GM12878 (cell line): Measurements from ENCODE around the gene SNRK. TPM values are rescaled to one million over a fixed set of nuclear protein-coding genes. Genes with fewer than 3 reads are reported as not detected.

Source experiments
- ATAC-seq: fragments of 200-7000 bp; cut with Tn5 transposase; 3 replicates; pipeline ENCODE4 v1.9.1; 2020; ENCODE audit warnings: mild to moderate bottlenecking, moderate library complexity
- BruUV-seq: library from RNA; stranded (reverse); fragments of 400-500 nt; replicated peaks from 2 replicates; lab custom pipeline; 2021; lab: Mats Ljungman, UMichigan
- CTCF ChIA-PET: fragments of 300-600 bp; sonication (Branson Sonifier 250); formaldehyde crosslinking; extraction: SDS; loops from one replicate; lab custom pipeline; 2021; ENCODE audit warnings: inconsistent platforms; lab: Yijun Ruan, JAX
- POLR2A ChIA-PET: fragments of 350-600 bp; formaldehyde crosslinking; extraction: SDS; loops from one replicate; lab custom pipeline; 2021; ENCODE audit warnings: inconsistent platforms; lab: Charles Lee
- RAD21 ChIA-PET: fragments of 300-600 bp; sonication (Branson Sonifier 250); formaldehyde crosslinking; loops from one replicate; lab custom pipeline; 2023; ENCODE audit warnings: antibody characterized with exemption; ENCODE audit not compliant: unreplicated experiment; lab: Charles Lee
- SMC1A ChIA-PET: fragments of 300-600 bp; sonication (Branson Sonifier 250); formaldehyde crosslinking; loops from one replicate; lab custom pipeline; 2023; ENCODE audit not compliant: unreplicated experiment, uncharacterized antibody; lab: Charles Lee
- DNase-seq: peaks from one replicate; pipeline ENCODE4 v3.0.0-alpha.2; 2011; ENCODE audit warnings: low read depth, low spot score
- FAIRE-seq: peaks from 3 replicates; lab custom pipeline; 2011; peaks lifted over from hg19 to GRCh38; lab: Jason Lieb, UNC
- H2AFZ ChIP-seq: 2 replicates; pipeline ENCODE4 v1.6.0; 2011; ENCODE audit warnings: low read depth, low read length, control low read depth; ENCODE audit not compliant: control insufficient read depth
- H3K27ac ChIP-seq: 2 replicates; pipeline ENCODE4 v1.5.1; 2011; ENCODE audit warnings: control low read depth; ENCODE audit not compliant: control insufficient read depth, insufficient read depth
- H3K27me3 ChIP-seq, 2 experiments: replicated peaks in 1 of 2; 2 replicates each; pipeline versions ENCODE4 v1.6.0 to v1.6.1; 2011; ENCODE audit warnings: low read length in 1 of 2; ENCODE audit not compliant: control insufficient read depth in 2 of 2, insufficient read depth in 2 of 2
- H3K36me3 ChIP-seq, 2 experiments: 2 replicates each; pipeline ENCODE4 v1.5.1; 2011; ENCODE audit warnings: low read length in 1 of 2; ENCODE audit not compliant: control insufficient read depth in 2 of 2, insufficient read depth in 2 of 2
- H3K4me1 ChIP-seq: 2 replicates; pipeline ENCODE4 v1.6.1; 2011; ENCODE audit warnings: mild to moderate bottlenecking, low read length, moderate library complexity, mixed read lengths; ENCODE audit not compliant: control insufficient read depth, insufficient read depth
- H3K4me2 ChIP-seq: 2 replicates; pipeline ENCODE4 v1.6.0; 2011; ENCODE audit warnings: control low read depth; ENCODE audit not compliant: control insufficient read depth, insufficient read depth
- H3K4me3 ChIP-seq: fragments of 200-600 bp; sonication (generic); 2 replicates; pipeline ENCODE4 v1.5.1; 2016
- H3K79me2 ChIP-seq: 2 replicates; pipeline ENCODE4 v1.6.0; 2011; ENCODE audit warnings: low read length; ENCODE audit not compliant: control insufficient read depth, insufficient read depth
- H3K9ac ChIP-seq: 2 replicates; pipeline ENCODE4 v1.8.0; 2011; ENCODE audit warnings: low read length, control low read depth, mixed read lengths; ENCODE audit not compliant: control insufficient read depth, insufficient read depth
- H3K9me3 ChIP-seq: replicated peaks from 3 replicates; pipeline ENCODE4 v1.5.1; 2011; ENCODE audit warnings: mild to moderate bottlenecking, low read length; ENCODE audit not compliant: control insufficient read depth, insufficient read depth
- H4K20me1 ChIP-seq: 2 replicates; pipeline ENCODE4 v1.6.0; 2011; ENCODE audit not compliant: control insufficient read depth, insufficient read depth
- BCL11A ChIP-seq: IDR thresholded peaks from 2 replicates; pipeline ENCODE4 v1.6.1; 2011; ENCODE audit warnings: low read depth, low read length
- EGR1 ChIP-seq, 2 experiments: IDR thresholded peaks; 1 replicate in 1 of 2; 2 replicates in 1 of 2; pipeline ENCODE4 v1.6.1; 2011 to 2012; ENCODE audit warnings: low read depth in 2 of 2, low read length in 2 of 2, borderline replicate concordance in 1 of 2, mild to moderate bottlenecking in 1 of 2, moderate library complexity in 1 of 2
- MTA2 ChIP-seq: fragments of 450-650 bp; IDR thresholded peaks from 2 replicates; pipeline ENCODE4 v1.6.1; 2016; ENCODE audit warnings: low read depth, mild to moderate bottlenecking, moderate library complexity
- SMAD1 ChIP-seq: fragments of 450-650 bp; IDR thresholded peaks from 2 replicates; pipeline ENCODE4 v1.6.1; 2018; ENCODE audit warnings: mild to moderate bottlenecking, low read depth; ENCODE audit not compliant: partially characterized antibody
- SREBF1 ChIP-seq: IDR thresholded peaks from 2 replicates; pipeline ENCODE4 v1.6.1; 2012; ENCODE audit warnings: mild to moderate bottlenecking, low read length
- TARDBP ChIP-seq: IDR thresholded peaks from 2 replicates; pipeline ENCODE4 v1.6.1; 2016; ENCODE audit warnings: borderline replicate concordance
- ZNF207 ChIP-seq: fragments of 450-650 bp; IDR thresholded peaks from 2 replicates; pipeline ENCODE4 v1.6.1; 2014; ENCODE audit warnings: antibody characterized with exemption, mild to moderate bottlenecking, borderline replicate concordance
- WGBS: methylation state at CpG from one replicate; pipeline ENCODE4 v1.1.6; 2016; ENCODE audit warnings: low lambda C conversion rate; ENCODE audit not compliant: insufficient replicate concordance, insufficient coverage; ENCODE audit errors: missing lambda C conversion rate; 5-methylcytosine and 5-hydroxymethylcytosine counted together
- in situ Hi-C: fragments of 300-500 bp; cut with MboI; formaldehyde crosslinking; loops from 9 replicates; pipeline ENCODE4 v1.14.3; 2018; ENCODE audit warnings: mixed read lengths
- intact Hi-C: fragments of 100-400 bp; cut with micrococcal nuclease; formaldehyde crosslinking; loops from one replicate; pipeline ENCODE4 v1.14.2; 2022; ENCODE audit not compliant: unreplicated experiment
- polyA plus RNA-seq, 11 experiments: library from polyadenylated mRNA; depleted of rRNA in 4 of 11; unstranded in 6 of 11; stranded (reverse) in 5 of 11; fragments of >200 nt; fragmentation: Nextera tagmentation in 4 of 11; fragmentation: Illumina TruSeq in 1 of 11; extraction: Ambion mirVana in 4 of 11; extraction: Trizol in 1 of 11; gene quantifications; 1 replicate in 1 of 11; 2 replicates in 10 of 11; pipeline versions ENCODE4 v1.2.1 to v1.2.3, GENCODE V29; 2011 to 2016; ENCODE audit warnings: inconsistent platforms in 2 of 11, missing spikeins in 2 of 11, low read depth in 1 of 11
- total RNA-seq, 4 experiments: library from RNA; depleted of rRNA in 3 of 4; stranded (reverse); fragments of >200 nt in 3 of 4; fragmentation: Illumina TruSeq in 1 of 4; extraction: Trizol in 1 of 4; gene quantifications; 2 replicates each; pipeline versions ENCODE4 v1.2.1 to v1.2.3, GENCODE V29; 2013 to 2021

Gene SNRK
- total and polyA plus RNA-seq, 10 of the 15 experiments (the other 5 are each of a cell fraction or from before 2014, with no cell fraction given), result 1.6 to 12.1 (median 7.6) TPM

GRCh38 chr3:43365601-43366305 lies 79.4 kb downstream of the SNRK start:
- no peak overlapping the region for H3K9ac ChIP-seq
- H3K9me3 ChIP-seq, result no peaks in the 10 kb centered on the region
- H3K36me3 ChIP-seq, result no peaks in the 10 kb centered on the region; a peak in 2 of 4 replicates
- FAIRE-seq (no peak), DNase-seq (no peak), ATAC-seq (no peak)
- H2AFZ ChIP-seq, result no peak overlapping the region
- ChIA-PET POLR2A (no interaction called here), CTCF (no interaction called here), SMC1A (no interaction called here), RAD21 (interaction anchor here (0.9 kb wide), 1 partner anchor 70 kb away, joined by 3 read pairs; no protein-coding TSS in a partner anchor)
- no peak overlapping the region for H3K4me2 ChIP-seq
- 0 out of 2 replicates have a peak, but pooled peaks cover 2% of the 10 kb centered on the region for H4K20me1 ChIP-seq
- TF ChIP-seq SMAD1 (no peak), ZNF207 (no peak), MTA2 (no peak), EGR1 (IDR thresholded peaks at IDR 0.05; ENCODE audit: borderline replicate concordance in 1 of 2, low read depth in 2 of 2, low read length in 2 of 2) (no peak), BCL11A (no peak), TARDBP (no peak)
- no peaks in the 10 kb centered on the region for H3K79me2 ChIP-seq
- no peak overlapping the region for H3K27ac ChIP-seq
- no TSS peak for BruUV-seq
- intact Hi-C loops (no loop called here), in situ Hi-C loops (no loop called here)
- H3K4me1 ChIP-seq, result no peaks in the 10 kb centered on the region
- WGBS, result 49% methylated on average over 10 of the region's 12 CpGs
- H3K27me3 ChIP-seq, result no peaks in the 10 kb centered on the region
- H3K4me3 ChIP-seq, result no peak overlapping the region

- no peaks in the 10 kb centered on the region for H3K79me2 ChIP-seq
- no peaks in the 10 kb centered on the region for H3K9me3 ChIP-seq
- POLR2A ChIA-PET, result no interaction called here
- SMC1A ChIA-PET, result no interaction called here
- H3K27me3 ChIP-seq, result peaks cover 0 to 2% of the 10 kb centered on the region in 2 experiments; a peak in 1 of 4 replicates
- no peak overlapping the region for H3K4me2 ChIP-seq
- no peaks in the 10 kb centered on the region for H3K4me1 ChIP-seq
- no peak overlapping the region for H2AFZ ChIP-seq
- WGBS, result 38% methylated on average over 9 of the region's 11 CpGs
- BruUV-seq, result no TSS peak
- H3K4me3 ChIP-seq, result no peak overlapping the region
- no peak for FAIRE-seq
- no peaks in the 10 kb centered on the region; a peak in 2 of 4 replicates for H3K36me3 ChIP-seq
- no peak overlapping the region for H3K9ac ChIP-seq
- ATAC-seq, result no peak
- DNase-seq, result no peak
- intact Hi-C loops, result no loop called here
- in situ Hi-C loops, result no loop called here
- no peaks in the 10 kb centered on the region for H4K20me1 ChIP-seq
- RAD21 ChIA-PET, result interaction anchor here (0.9 kb wide), 1 partner anchor 70 kb away, joined by 3 read pairs; no protein-coding TSS in a partner anchor
- TF ChIP-seq MTA2, result no peak
- no peak for TF ChIP-seq SREBF1
- no peak overlapping the region for H3K27ac ChIP-seq
- CTCF ChIA-PET, result interaction anchor here (0.7 kb wide), 1 partner anchor 12 kb away, joined by 3 read pairs; no protein-coding TSS in a partner anchor
These were observed 80.1 kb downstream of the SNRK start for GRCh38 chr3:43366481-43366880.
